ENCODE data around the gene SPACA4.

DNA sequence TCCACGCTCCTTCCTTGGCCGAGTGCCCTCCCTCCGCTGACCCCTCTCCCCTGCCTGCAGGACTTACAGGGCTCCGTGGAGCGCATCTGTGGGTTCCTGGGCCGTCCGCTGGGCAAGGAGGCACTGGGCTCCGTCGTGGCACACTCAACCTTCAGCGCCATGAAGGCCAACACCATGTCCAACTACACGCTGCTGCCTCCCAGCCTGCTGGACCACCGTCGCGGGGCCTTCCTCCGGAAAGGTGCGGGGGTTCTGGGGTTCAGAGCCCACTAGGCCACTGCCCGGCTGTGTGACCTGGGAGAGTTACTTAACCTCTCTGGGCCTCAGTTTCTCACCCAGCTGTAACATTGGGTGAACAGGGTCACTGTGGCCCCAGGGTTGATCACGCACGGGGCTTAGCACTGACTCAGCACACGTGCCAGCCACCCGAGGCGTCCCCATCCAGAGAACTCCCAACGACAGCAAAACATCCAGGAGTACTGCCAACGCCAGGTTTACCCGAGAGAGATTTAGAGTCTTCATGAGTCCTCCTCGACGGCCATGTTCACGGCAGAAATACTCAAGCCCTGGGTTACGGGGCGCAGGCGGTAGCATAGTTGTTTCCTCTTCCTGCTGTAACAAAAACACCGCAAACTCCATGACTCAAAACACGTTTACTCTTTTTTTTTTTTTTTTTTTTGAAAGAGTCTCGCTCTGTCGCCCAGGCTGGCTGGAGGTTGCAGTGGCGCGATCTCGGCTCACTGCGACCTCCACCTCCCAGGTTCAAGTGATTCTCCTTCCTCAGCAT lies 9.7 kb upstream of the SPACA4 start:
- TF ChIP-seq BHLHE40 (IDR thresholded peaks at IDR 0.05; ENCODE audit: borderline replicate concordance) (no peak), FOXK2 (IDR thresholded peaks at IDR 0.05) (no peak), SP1 (IDR thresholded peaks at IDR 0.05) (no peak), FOXM1 (IDR thresholded peaks at IDR 0.05; ENCODE audit: borderline replicate concordance) (no peak)

Measured in HEK293T (cell line).